IPS-15b (cell line): ENCODE results near the gene RNASE11.

Experiments
- H3K27me3 ChIP-seq: one replicate; pipeline ENCODE4 v1.6.1; 2013; ENCODE audit warnings: low read length; ENCODE audit not compliant: control insufficient read depth, insufficient read depth
- H3K36me3 ChIP-seq: one replicate; pipeline ENCODE4 v1.6.1; 2013; ENCODE audit warnings: low read length; ENCODE audit not compliant: control insufficient read depth, insufficient read depth
- H3K4me1 ChIP-seq: one replicate; pipeline ENCODE4 v1.6.1; 2013; ENCODE audit warnings: mild to moderate bottlenecking, low read length; ENCODE audit not compliant: control insufficient read depth, insufficient read depth
- H3K4me3 ChIP-seq: one replicate; pipeline ENCODE4 v1.5.1; 2013; ENCODE audit warnings: low read depth, low read length
- H3K9ac ChIP-seq: one replicate; pipeline ENCODE4 v1.6.1; 2013; ENCODE audit warnings: low read depth, mild to moderate bottlenecking, low read length
- H3K9me3 ChIP-seq: one replicate; pipeline ENCODE4 v1.6.1; 2013; ENCODE audit warnings: mild to moderate bottlenecking, low read length; ENCODE audit not compliant: control insufficient read depth, insufficient read depth

The RNASE11 gene

GRCh38 chr14:20550926-20551325 is 36.9 kb downstream of the RNASE11 start:
- no peaks in the 10 kb centered on the region for H3K27me3 ChIP-seq
- H3K4me3 ChIP-seq = no peak overlapping the region
- no peaks in the 10 kb centered on the region for H3K9me3 ChIP-seq
- no peaks in the 10 kb centered on the region for H3K36me3 ChIP-seq
- no peaks in the 10 kb centered on the region for H3K4me1 ChIP-seq
- H3K9ac ChIP-seq = no peak overlapping the region

GRCh38 chr14:20548414-20549158 is 39.2 kb downstream of the RNASE11 start:
- Histone ChIP-seq H3K4me3 (no peak overlapping the region), H3K4me1 (no peaks in the 10 kb centered on the region), H3K27me3 (no peaks in the 10 kb centered on the region)

GRCh38 chr14:20546877-20547276 is 40.9 kb downstream of the RNASE11 start:
- Histone ChIP-seq H3K9me3 (no peaks in the 10 kb centered on the region), H3K4me3 (no peak overlapping the region), H3K4me1 (no peaks in the 10 kb centered on the region), H3K27me3 (no peaks in the 10 kb centered on the region), H3K9ac (no peak overlapping the region), H3K36me3 (no peaks in the 10 kb centered on the region)

More at GRCh38 chr14:20548414-20549158, 39.2 kb downstream of the RNASE11 start:
- H3K36me3 ChIP-seq = no peaks in the 10 kb centered on the region
- no peaks in the 10 kb centered on the region for H3K9me3 ChIP-seq
- H3K9ac ChIP-seq = no peak overlapping the region

- H3K9me3 ChIP-seq = no peaks in the 10 kb centered on the region
- no peak overlapping the region for H3K9ac ChIP-seq
- no peak overlapping the region for H3K4me3 ChIP-seq
- no peaks in the 10 kb centered on the region for H3K36me3 ChIP-seq
- H3K27me3 ChIP-seq = no peaks in the 10 kb centered on the region
- no peaks in the 10 kb centered on the region for H3K4me1 ChIP-seq
Observed at GRCh38 chr14:20539906-20540305, 47.9 kb downstream of the RNASE11 start.
